DOHH2 (cell line): ENCODE results near the gene DCLK3.

ENCODE experiments used
- CTCF ChIP-seq: fragments of 200-600 bp; sonication (generic); IDR thresholded peaks from one replicate; pipeline ENCODE4 v1.5.1; 2014; ENCODE audit warnings: antibody characterized with exemption, mild to moderate bottlenecking, low read depth, low read length; ENCODE audit not compliant: poor library complexity, severe bottlenecking
- EZH2phosphoT487 ChIP-seq: fragments of 200-600 bp; sonication (generic); IDR thresholded peaks from 2 replicates; pipeline ENCODE4 v1.6.1; 2017; ENCODE audit warnings: borderline replicate concordance, mild to moderate bottlenecking, antibody characterized with exemption, low read length, moderate library complexity, mixed read lengths

- TF ChIP-seq CTCF (no peak), EZH2phosphoT487 (no peak)
Measured at GRCh38 chr3:36663666-36664291, 100.6 kb downstream of the DCLK3 start.
